IPS-18c (cell line): ENCODE measurements around the gene KTI12.
A peak's percentile ranks its signal among the peaks of the same experiment; 100 is the strongest.
"Not testable (repeated sequence)": the region's sequence is repeated elsewhere in the genome, so short reads cannot be mapped to it uniquely, and the experiment has no call there.

ENCODE experiments used
- H3K4me3 ChIP-seq: 2 replicates; pipeline ENCODE4 v1.7.0; 2013; ENCODE audit warnings: low read depth, mild to moderate bottlenecking, low read length, moderate library complexity; ENCODE audit not compliant: insufficient read depth
- H3K9me3 ChIP-seq: one replicate; pipeline ENCODE4 v1.6.1; 2013; ENCODE audit warnings: mild to moderate bottlenecking, low read length, moderate library complexity; ENCODE audit not compliant: control insufficient read depth, insufficient read depth

Gene KTI12

GRCh38 chr1:52053862-52054261 lies 20.3 kb upstream of the KTI12 start:
- H3K9me3 ChIP-seq = no peaks in the 10 kb centered on the region
- peak overlapping the region; percentile 98 for H3K4me3 ChIP-seq

DNA sequence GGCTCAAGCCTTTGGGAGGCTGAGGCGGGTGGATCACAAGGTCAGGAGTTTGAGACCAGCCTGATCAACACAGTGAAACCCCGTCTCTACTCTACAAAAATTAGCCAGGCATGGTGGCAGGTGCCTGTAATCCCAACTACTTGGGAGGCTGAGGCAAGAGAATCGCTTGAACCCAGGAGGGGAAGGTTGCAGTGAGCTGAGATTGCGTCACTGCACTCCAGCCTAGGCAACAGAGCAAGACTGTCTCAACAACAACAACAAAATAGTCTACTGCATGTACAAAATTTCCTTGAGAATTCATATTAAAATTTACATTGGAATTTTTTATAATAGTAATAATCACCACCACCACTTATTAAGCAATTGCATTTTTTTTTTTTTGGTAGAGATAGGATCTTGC lies 15.7 kb upstream of the KTI12 start:
- H3K9me3 ChIP-seq, H3K4me3 ChIP-seq: not testable (repeated sequence)

GRCh38 chr1:52045666-52046195 lies 12.1 kb upstream of the KTI12 start:
- not testable (repeated sequence) for H3K9me3 ChIP-seq, H3K4me3 ChIP-seq

DNA sequence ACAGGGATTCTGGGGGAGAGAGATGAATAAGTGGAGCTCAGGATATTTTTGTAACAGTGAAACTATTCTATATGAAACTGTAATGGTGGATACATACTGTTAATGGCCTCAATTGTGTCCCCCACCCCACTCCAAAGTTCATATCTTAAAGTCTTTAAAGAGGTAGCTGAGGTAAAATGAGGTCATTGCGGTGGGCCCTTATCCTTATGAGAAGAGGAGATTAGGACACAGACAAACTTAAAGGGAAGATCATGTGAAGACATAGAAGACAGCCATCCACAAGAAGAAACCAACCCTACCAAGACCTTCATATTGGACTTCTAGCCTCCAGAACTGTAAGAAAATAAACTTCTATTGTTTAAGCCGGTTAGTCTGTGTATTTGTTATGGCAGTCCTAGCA lies 11.6 kb upstream of the KTI12 start:
- H3K4me3 ChIP-seq = no peak overlapping the region
- no peaks in the 10 kb centered on the region for H3K9me3 ChIP-seq

- Histone ChIP-seq H3K9me3 (no peaks in the 10 kb centered on the region), H3K4me3 (no peak overlapping the region)
Observed at GRCh38 chr1:52041551-52042185, 8.1 kb upstream of the KTI12 start.

DNA sequence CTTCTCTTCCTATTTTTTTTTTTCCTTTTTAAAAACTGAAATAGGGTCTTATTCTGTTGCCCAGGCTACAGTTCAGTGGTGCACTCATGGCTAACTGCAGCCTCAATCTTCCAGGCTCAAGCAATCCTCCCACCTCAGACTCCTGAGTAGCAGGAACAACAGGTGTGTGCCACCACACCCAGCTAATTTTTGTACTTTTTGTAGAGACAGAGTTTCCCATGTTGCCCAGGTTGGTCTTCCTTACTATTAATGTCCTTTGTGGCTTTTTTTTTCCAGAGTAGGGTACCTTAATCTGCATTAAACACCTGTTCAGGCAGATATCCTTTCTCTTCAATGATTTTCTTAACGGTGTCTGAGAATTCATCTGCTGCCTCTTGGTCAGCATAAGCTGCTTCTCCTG lies 4.3 kb upstream of the KTI12 start:
- Histone ChIP-seq H3K9me3 (peaks cover 2% of the 10 kb centered on the region), H3K4me3 (no peak overlapping the region)

DNA sequence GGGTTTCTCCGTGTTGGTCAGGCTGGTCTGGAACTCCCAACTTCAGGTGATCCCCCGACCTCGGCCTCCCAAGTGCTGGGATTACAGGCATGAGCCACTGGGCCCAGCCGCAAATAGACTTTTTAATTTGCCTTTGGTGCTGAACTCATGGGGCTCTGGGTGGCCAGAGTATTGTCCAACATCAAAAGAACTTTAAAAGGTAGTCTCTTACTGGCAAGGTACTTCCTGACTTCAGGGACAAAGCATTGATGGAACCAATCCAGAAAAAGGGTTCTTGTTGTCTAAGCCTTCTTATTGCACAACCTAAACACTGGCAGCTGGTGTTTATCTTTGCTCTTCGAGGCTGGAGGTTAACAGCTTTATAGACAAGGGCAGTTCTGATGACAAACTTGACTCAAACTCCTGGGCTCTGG lies 3.8 kb upstream of the KTI12 start:
- no peak overlapping the region for H3K4me3 ChIP-seq
- H3K9me3 ChIP-seq = peaks cover 2% of the 10 kb centered on the region

DNA sequence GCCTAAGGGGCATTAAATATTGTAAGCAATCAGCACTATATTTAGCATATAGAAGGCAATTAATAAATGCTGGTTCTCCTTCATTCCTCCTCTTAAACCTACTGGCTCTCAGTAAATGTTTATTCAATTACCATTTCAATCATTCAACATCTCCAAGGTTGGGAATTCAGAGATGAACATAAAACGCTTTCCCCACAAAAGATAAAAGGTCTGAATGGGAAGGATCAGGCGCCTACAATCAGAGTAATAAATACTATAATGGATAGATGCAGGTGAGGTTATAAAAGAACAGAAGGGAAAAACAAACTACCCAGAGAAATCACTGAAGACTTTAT lies 407 bp upstream of the KTI12 start:
- H3K4me3 ChIP-seq = no peak overlapping the region
- peaks cover 2% of the 10 kb centered on the region for H3K9me3 ChIP-seq

DNA sequence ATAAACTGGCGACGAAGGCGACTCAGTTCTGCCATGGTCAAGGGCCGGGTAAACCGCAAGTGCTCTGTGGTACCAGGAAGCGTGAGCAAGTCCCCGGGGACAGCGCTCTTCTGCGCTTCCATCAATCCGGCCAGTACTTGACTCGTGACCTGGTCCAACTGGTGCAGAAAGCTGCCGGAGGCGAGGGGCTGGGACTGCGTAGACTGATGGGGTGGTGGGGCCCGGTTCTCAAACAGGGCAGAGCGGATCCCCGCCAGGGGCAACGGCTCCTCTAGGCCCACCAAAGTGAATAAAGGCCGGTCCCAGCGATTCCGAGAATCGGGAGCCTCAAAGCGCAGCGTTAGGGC lies 852 bp downstream of the KTI12 start:
- H3K9me3 ChIP-seq = peaks cover 2% of the 10 kb centered on the region
- H3K4me3 ChIP-seq = peak overlapping the region; percentile 100

DNA sequence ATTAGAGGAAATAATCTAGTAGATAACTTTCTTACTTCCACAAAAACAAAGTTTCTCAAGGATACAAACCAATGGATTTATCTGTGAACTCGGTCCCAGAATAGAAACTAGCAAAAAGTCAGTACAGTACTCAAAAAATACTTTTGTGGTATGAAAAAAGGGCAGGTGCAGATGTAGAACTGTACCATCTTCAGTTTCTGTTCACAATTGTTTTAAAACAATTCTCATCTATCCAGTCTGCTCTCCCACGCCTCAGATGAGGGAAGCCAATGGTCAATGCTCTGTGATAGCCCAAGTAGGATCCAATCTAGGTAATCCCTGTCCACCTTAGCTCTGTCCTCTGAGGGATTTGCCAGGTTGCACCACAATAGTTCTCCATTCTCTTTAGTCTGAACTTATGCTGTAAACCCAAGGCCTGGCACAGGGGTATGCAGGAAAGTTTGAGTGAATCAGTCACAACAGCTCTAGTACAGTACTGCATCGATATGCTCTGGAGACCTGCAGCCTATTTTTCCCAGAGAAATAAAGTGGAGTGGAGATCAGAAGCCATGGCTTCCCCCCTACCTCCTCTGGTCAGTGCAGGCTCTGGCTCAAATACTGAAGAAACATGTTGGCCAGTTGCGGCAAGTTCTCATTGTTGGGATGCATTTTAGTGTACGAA lies 1.4 kb downstream of the KTI12 start:
- Histone ChIP-seq H3K9me3 (peaks cover 2% of the 10 kb centered on the region), H3K4me3 (peak overlapping the region; percentile 100)

DNA sequence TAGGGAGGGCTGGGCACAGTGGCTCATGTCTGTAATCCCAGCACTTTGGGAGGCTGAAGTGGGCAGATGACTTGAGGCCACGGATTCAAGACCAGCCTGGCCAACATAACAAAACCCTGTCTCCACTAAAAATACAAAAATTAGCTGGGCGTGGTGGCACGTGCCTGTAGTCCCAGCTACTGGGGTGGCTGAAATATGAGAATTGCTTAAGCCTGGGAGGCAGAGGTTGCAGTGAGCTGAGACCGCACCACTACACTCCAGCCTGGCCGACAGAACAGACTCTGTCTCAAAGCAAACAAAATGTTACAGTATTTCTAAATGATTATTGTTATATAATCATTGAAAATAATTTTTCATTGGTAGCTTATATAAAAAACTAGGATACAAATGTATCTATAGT lies 4.8 kb downstream of the KTI12 start:
- not testable (repeated sequence) for H3K4me3 ChIP-seq, H3K9me3 ChIP-seq

GRCh38 chr1:52028328-52028727 lies 5.3 kb downstream of the KTI12 start:
- Histone ChIP-seq H3K4me3 (no peak overlapping the region), H3K9me3 (peaks cover 2% of the 10 kb centered on the region)

DNA sequence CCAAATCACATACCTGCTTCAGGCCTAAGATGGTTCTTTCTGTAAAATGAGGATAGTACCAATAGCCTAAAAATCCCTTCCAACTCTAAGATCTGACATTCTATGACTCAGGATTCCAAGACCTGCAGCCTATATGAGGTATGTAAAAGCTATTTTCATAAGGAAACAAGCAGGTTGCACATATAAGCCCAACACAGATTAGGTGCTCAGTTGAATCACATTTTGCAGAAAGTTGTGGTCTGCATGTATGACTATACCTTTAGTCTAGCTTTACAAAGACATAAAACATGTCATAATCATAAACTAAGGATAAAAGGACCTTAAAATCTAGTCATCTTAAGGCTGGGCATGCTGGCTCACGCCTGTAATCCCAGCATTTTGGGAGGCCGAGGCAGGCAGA lies 7.3 kb downstream of the KTI12 start:
- no peaks in the 10 kb centered on the region for H3K9me3 ChIP-seq

GRCh38 chr1:52022133-52022532 lies 11.5 kb downstream of the KTI12 start:
- no peak overlapping the region for H3K4me3 ChIP-seq

More for the DNA sequence above, 7.3 kb downstream of the KTI12 start:
- no peak overlapping the region for H3K4me3 ChIP-seq

GRCh38 chr1:52008071-52008809 lies 25.4 kb downstream of the KTI12 start:
- Histone ChIP-seq H3K4me3 (no peak overlapping the region), H3K9me3 (no peaks in the 10 kb centered on the region)

More at GRCh38 chr1:52022133-52022532, 11.5 kb downstream of the KTI12 start:
- H3K9me3 ChIP-seq = no peaks in the 10 kb centered on the region

- Histone ChIP-seq H3K4me3 (no peak overlapping the region), H3K9me3 (no peaks in the 10 kb centered on the region)
Observed at GRCh38 chr1:52007215-52008002, 26.2 kb downstream of the KTI12 start.

DNA sequence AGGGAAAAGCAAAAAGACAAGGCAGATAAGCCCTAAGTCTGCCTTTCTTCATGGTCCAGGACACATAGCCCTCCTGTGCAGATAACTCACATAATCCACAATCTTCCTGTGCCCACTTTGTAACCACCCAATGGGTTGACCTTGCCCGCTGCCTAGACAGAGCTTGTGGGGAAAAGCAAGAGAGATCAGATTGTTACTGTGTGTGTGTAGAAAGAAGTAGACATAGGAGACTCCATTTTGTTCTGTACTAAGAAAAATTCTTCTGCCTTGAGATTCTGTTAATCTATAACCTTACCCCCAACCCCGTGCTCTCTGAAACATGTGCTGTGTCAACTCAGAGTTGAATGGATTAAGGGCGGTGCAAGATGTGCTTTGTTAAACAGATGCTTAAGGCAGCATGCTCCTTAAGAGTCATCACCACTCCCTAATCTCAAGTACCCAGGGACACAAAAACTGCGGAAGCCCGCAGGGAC lies 27.5 kb downstream of the KTI12 start:
- H3K9me3 ChIP-seq, H3K4me3 ChIP-seq: not testable (repeated sequence)
